Measurements from ENCODE around the gene GRAMD4. TPM values are rescaled to one million over a fixed set of nuclear protein-coding genes. Genes with fewer than 3 reads are reported as not detected.

Gene GRAMD4
- total and polyA plus RNA-seq, 10 of the 15 experiments (the other 5 are each of a cell fraction or from before 2014, with no cell fraction given) = 0.21 to 45.5 (median 10.6) TPM

DNA sequence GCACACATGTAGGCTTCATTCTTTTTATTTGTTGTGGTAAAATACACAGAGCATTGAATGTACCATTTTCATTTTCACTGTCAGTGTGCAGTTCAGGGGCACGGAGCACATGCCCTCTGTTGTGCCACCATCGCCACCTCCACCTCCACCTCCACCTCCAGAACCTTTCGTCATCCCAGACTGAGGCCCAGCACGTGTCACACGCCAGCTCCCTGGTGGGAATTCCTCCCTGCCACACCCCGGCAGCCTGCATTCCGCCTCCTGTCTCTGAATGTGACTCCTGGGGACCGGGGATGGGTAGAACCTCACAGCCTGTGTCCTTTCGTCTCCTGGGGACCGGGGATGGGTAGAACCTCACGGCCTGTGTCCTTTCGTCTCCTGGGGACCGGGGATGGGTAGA lies 10.9 kb downstream of the GRAMD4 start:
- WGBS (ENCODE audit: insufficient coverage, insufficient replicate concordance, low lambda C conversion rate, missing lambda C conversion rate) = 78% methylated on average over 11 of the region's 13 CpGs
- ChIA-PET POLR2A (no interaction called here), RAD21 (ENCODE audit: unreplicated experiment) (no interaction called here), SMC1A (ENCODE audit: uncharacterized antibody, unreplicated experiment) (no interaction called here), CTCF (no interaction called here)
- Histone ChIP-seq H3K9me3 (replicated peaks; ENCODE audit: control insufficient read depth, insufficient read depth, low read length) (no peaks in the 10 kb centered on the region), H3K27ac (ENCODE audit: control insufficient read depth, insufficient read depth) (no peak overlapping the region), H3K79me2 (ENCODE audit: control insufficient read depth, insufficient read depth, low read length) (no peaks in the 10 kb centered on the region), H3K4me3 (no peak overlapping the region), H3K36me3 (ENCODE audit: control insufficient read depth in 2 of 2, insufficient read depth in 2 of 2, low read length in 1 of 2) (peaks cover 0 to 11% of the 10 kb centered on the region in 2 experiments; a peak in 2 of 4 replicates), H3K27me3 (replicated peaks in 1 of 2; ENCODE audit: control insufficient read depth in 2 of 2, insufficient read depth in 2 of 2, low read length in 1 of 2) (no peaks in the 10 kb centered on the region), H3K9ac (ENCODE audit: control insufficient read depth, insufficient read depth, low read length) (no peak overlapping the region), H4K20me1 (ENCODE audit: control insufficient read depth, insufficient read depth) (no peaks in the 10 kb centered on the region), H3K4me1 (ENCODE audit: control insufficient read depth, insufficient read depth, low read length) (no peaks in the 10 kb centered on the region), H2AFZ (ENCODE audit: control insufficient read depth, low read depth, low read length) (no peak overlapping the region), H3K4me2 (ENCODE audit: control insufficient read depth, insufficient read depth) (no peak overlapping the region)
- DNase-seq (ENCODE audit: low read depth, low spot score) (no peak), ATAC-seq (no peak), FAIRE-seq (no peak)
- TF ChIP-seq ATF7 (IDR thresholded peaks at IDR 0.05; ENCODE audit: low read depth) = no peak
- intact Hi-C loops (cut with micrococcal nuclease; ENCODE audit: unreplicated experiment) (no loop called here), in situ Hi-C loops (cut with MboI) (no loop called here)
- BruUV-seq (replicated peaks) = no TSS peak

DNA sequence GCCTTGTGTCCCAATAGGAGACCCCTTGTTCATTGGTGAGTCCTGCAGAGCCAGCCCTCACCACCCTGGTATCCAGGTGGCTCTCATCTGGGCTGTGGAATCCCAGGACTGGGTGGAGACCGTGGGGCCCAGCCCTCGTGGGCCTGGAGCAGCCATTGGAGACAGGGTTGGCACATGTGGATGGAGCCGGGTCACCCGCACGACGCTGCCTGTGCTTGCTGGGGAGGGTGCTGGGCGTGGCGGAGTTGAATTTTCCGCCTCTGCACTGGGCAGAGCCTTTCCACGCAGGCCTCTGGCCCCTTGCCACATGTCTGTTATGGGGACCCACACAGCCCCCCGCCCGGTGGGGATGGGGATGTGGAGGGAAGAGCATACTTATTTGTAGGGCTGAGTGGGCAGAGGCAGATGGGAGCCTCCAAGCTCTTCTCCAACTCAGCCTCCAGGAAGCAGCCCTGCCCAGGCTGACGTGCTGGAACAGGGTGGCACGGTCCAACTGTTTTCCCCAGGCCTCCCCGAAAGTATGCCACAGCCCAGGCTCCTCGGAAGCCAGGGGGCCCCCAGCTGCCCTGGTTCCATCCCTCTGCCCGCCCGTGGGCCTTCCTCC lies 12.6 kb downstream of the GRAMD4 start:
- Histone ChIP-seq H3K36me3 (ENCODE audit: control insufficient read depth in 2 of 2, insufficient read depth in 2 of 2, low read length in 1 of 2) (peaks cover 0 to 4% of the 10 kb centered on the region in 2 experiments; a peak in 2 of 4 replicates), H3K27ac (ENCODE audit: control insufficient read depth, insufficient read depth) (no peak overlapping the region), H3K27me3 (replicated peaks in 1 of 2; ENCODE audit: control insufficient read depth in 2 of 2, insufficient read depth in 2 of 2, low read length in 1 of 2) (no peaks in the 10 kb centered on the region), H3K4me1 (ENCODE audit: control insufficient read depth, insufficient read depth, low read length) (no peaks in the 10 kb centered on the region), H2AFZ (ENCODE audit: control insufficient read depth, low read depth, low read length) (no peak overlapping the region), H3K9ac (ENCODE audit: control insufficient read depth, insufficient read depth, low read length) (no peak overlapping the region), H3K79me2 (ENCODE audit: control insufficient read depth, insufficient read depth, low read length) (no peaks in the 10 kb centered on the region), H4K20me1 (ENCODE audit: control insufficient read depth, insufficient read depth) (no peaks in the 10 kb centered on the region), H3K9me3 (replicated peaks; ENCODE audit: control insufficient read depth, insufficient read depth, low read length) (no peaks in the 10 kb centered on the region), H3K4me2 (ENCODE audit: control insufficient read depth, insufficient read depth) (no peak overlapping the region), H3K4me3 (no peak overlapping the region)
- in situ Hi-C loops (cut with MboI) = no loop called here
- WGBS (ENCODE audit: insufficient coverage, insufficient replicate concordance, low lambda C conversion rate, missing lambda C conversion rate) = 56% methylated on average over 18 of the region's 18 CpGs
- FAIRE-seq (no peak), DNase-seq (ENCODE audit: low read depth, low spot score) (no peak), ATAC-seq (no peak)
- ChIA-PET POLR2A (no interaction called here), RAD21 (ENCODE audit: unreplicated experiment) (no interaction called here), CTCF (no interaction called here), SMC1A (ENCODE audit: uncharacterized antibody, unreplicated experiment) (no interaction called here)
- intact Hi-C loops (cut with micrococcal nuclease; ENCODE audit: unreplicated experiment) = no loop called here
- no TSS peak for BruUV-seq (replicated peaks)
- TF ChIP-seq STAT1 (conservative IDR thresholded peaks at IDR 0.05) = no peak
- no peak for TF ChIP-seq SMC3 (IDR thresholded peaks at IDR 0.05; ENCODE audit: borderline replicate concordance, low read length)
- no peak for TF ChIP-seq TCF7 (IDR thresholded peaks at IDR 0.05; ENCODE audit: borderline replicate concordance)
- TF ChIP-seq, protein P1, sequence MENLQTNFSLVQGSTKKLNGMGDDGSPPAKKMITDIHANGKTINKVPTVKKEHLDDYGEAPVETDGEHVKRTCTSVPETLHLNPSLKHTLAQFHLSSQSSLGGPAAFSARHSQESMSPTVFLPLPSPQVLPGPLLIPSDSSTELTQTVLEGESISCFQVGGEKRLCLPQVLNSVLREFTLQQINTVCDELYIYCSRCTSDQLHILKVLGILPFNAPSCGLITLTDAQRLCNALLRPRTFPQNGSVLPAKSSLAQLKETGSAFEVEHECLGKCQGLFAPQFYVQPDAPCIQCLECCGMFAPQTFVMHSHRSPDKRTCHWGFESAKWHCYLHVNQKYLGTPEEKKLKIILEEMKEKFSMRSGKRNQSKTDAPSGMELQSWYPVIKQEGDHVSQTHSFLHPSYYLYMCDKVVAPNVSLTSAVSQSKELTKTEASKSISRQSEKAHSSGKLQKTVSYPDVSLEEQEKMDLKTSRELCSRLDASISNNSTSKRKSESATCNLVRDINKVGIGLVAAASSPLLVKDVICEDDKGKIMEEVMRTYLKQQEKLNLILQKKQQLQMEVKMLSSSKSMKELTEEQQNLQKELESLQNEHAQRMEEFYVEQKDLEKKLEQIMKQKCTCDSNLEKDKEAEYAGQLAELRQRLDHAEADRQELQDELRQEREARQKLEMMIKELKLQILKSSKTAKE (IDR thresholded peaks at IDR 0.05; ENCODE audit: low read depth, poor library complexity, severe bottlenecking) = no peak
